ENCODE measurements around the gene MYO1D. TPM values are rescaled to one million over a fixed set of nuclear protein-coding genes. Genes with fewer than 3 reads are reported as not detected.

MYO1D gene
- total and polyA plus RNA-seq, 2 of the 13 experiments (the other 11 are each of a cell fraction or from before 2014, with no cell fraction given): 13.2 to 17.3 TPM

- TF ChIP-seq KIAA2018 (CRISPR knock-in tag; IDR thresholded peaks at IDR 0.05; ENCODE audit: borderline replicate concordance) (no peak), HNRNPLL (IDR thresholded peaks at IDR 0.05; ENCODE audit: low read depth, low read length, poor library complexity, severe bottlenecking) (peak; percentile 66), JUN (CRISPR knock-in tag; IDR thresholded peaks at IDR 0.05) (no peak), BRF2 (CRISPR knock-in tag; IDR thresholded peaks at IDR 0.05) (no peak), RFX1 (IDR thresholded peaks at IDR 0.05) (no peak), MXD1 (CRISPR knock-in tag; IDR thresholded peaks at IDR 0.05) (peak; percentile 19; the same call in 1 of the 2 replicates), HMGXB4 (CRISPR knock-in tag; IDR thresholded peaks at IDR 0.05; ENCODE audit: borderline replicate concordance in 1 of 2, low read depth in 1 of 2) (peak; percentile 89 to 94; a peak in 3 of 4 replicates), IKZF5 (CRISPR knock-in tag; IDR thresholded peaks at IDR 0.05) (peak; percentile 95; the same call in 1 of the 2 replicates), ZNF512 (CRISPR knock-in tag; IDR thresholded peaks at IDR 0.05) (no peak), ZNF549 (CRISPR knock-in tag; IDR thresholded peaks at IDR 0.05) (no peak), E2F2 (CRISPR knock-in tag; IDR thresholded peaks at IDR 0.05; ENCODE audit: borderline replicate concordance) (no peak)
Observed at GRCh38 chr17:32444301-32445073, 432.4 kb downstream of the MYO1D start, which contains the start of gene PSMD11 (continued).

Measured in HepG2 (cell line).